Midbrain (tissue), 1 donor: Measurements from ENCODE around the gene WDR4.
"Not testable (repeated sequence)": the region's sequence is repeated elsewhere in the genome, so short reads cannot be mapped to it uniquely, and the experiment has no call there.

Source experiments
- DNase-seq: peaks from one replicate; lab custom pipeline; 2025; lab: John Stamatoyannopoulos, UW

Gene WDR4

GRCh38 chr21:42815217-42815616, 64.1 kb downstream of the WDR4 start:
- DNase-seq = no peak

GRCh38 chr21:42812528-42813241, 66.7 kb downstream of the WDR4 start:
- not testable (repeated sequence) for DNase-seq

GRCh38 chr21:42811960-42812359, 67.4 kb downstream of the WDR4 start:
- DNase-seq = no peak

- no peak for DNase-seq
Observed at GRCh38 chr21:42809577-42810475, 69.5 kb downstream of the WDR4 start.

GRCh38 chr21:42809171-42809570, 70.2 kb downstream of the WDR4 start:
- no peak for DNase-seq

GRCh38 chr21:42807938-42808613, 71.3 kb downstream of the WDR4 start:
- no peak for DNase-seq

GRCh38 chr21:42807293-42807895, 71.9 kb downstream of the WDR4 start:
- not testable (repeated sequence) for DNase-seq

- no peak for DNase-seq
Observed at GRCh38 chr21:42806509-42807140, 72.7 kb downstream of the WDR4 start.

- DNase-seq = not testable (repeated sequence)
Observed at GRCh38 chr21:42801616-42802015, 77.7 kb downstream of the WDR4 start.

- no peak for DNase-seq
Observed at GRCh38 chr21:42799948-42800347, 79.4 kb downstream of the WDR4 start.

GRCh38 chr21:42799516-42799915, 79.8 kb downstream of the WDR4 start:
- no peak for DNase-seq
